GM21723 (cell line): ENCODE data around the gene CCL7.

Source experiments
- ATAC-seq: cut with Tn5 transposase; IDR thresholded peaks from one replicate; pipeline ENCODE4 v1.9.1; 2021; ENCODE audit warnings: mild to moderate bottlenecking, moderate library complexity; ENCODE audit not compliant: unreplicated experiment

CCL7 gene

DNA sequence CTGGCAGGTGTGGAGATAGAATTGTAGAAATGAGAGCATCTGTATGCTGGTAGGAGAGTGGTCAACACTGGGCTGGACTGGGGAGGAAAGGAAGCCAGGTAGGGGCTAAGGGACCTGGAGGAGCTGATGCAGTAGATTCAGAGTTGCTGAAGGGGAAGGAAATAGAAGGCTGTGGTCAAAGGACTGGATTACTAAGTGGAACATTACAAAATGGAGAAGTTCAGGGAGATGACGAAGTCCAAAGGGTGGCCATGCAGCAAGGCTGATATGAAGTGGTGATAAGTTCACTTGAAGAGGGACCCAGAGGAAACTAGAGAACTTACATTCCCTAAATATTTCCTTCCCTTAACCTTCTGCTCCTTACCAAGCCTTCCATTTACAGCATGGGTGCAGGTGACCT lies 23.6 kb upstream of the CCL7 start:
- no peak for ATAC-seq

GRCh38 chr17:34246881-34247280 lies 23.1 kb upstream of the CCL7 start:
- ATAC-seq = no peak

- ATAC-seq = no peak
These were observed 21.5 kb upstream of the CCL7 start for GRCh38 chr17:34248511-34249024.

DNA sequence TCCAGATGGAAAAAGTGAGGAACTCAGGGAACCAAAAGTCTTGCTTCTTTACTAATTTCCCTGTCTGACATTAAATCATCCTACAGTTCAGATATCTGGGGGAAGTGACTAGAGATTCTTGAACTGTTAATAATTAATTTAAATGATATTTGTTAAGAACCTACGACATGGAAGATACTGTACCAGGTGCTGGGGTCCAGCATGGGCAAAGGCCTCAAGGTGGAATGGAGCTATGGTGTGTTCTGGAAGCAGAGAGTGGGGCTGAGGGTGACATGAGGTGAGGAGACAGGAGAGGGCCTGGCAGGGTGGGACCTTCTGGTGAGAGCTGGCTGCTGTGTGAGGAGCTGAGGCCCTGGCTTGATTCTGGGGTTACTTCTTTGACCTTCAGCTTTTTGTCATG lies 21.0 kb upstream of the CCL7 start:
- no peak for ATAC-seq

DNA sequence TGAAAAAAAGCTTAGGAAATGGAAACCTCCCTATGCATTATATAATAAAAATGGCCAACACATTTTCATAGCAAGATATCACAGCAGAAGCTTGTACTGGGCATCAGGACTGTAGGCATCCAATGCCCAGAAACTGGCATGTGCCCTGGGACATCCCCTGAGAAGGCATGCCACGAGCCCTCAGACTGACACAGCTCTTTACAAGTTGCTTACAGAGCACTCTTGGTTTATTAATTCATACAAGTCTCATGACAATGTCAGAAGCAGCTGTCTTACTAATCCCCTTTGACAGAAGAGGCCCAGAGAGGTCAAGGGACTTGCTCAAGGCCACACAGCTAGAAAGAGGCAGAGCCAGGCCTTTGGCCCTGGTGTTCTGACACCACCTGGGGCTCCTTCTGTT lies 20.5 kb upstream of the CCL7 start:
- ATAC-seq = no peak

- ATAC-seq = no peak
These were observed 18.8 kb upstream of the CCL7 start for GRCh38 chr17:34251186-34251585.

DNA sequence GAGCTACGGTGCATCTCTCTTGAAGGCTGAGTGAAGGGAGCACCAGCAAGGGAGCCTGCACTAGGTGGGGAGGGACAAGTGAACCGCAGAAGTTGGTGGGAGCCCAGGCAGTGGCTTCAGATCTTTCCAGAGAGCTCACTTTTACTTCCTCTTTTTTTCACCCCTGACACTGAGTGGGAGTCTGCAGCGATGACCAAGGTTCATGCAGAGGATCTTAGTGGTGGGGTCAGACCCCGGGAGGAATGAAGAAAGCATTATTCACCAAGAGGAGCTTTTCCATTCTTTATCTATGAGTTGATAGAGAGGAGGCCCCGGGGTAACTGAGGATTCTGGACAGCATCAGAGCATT lies 18.0 kb upstream of the CCL7 start:
- no peak for ATAC-seq

GRCh38 chr17:34252444-34253138 lies 17.4 kb upstream of the CCL7 start:
- ATAC-seq = no peak

DNA sequence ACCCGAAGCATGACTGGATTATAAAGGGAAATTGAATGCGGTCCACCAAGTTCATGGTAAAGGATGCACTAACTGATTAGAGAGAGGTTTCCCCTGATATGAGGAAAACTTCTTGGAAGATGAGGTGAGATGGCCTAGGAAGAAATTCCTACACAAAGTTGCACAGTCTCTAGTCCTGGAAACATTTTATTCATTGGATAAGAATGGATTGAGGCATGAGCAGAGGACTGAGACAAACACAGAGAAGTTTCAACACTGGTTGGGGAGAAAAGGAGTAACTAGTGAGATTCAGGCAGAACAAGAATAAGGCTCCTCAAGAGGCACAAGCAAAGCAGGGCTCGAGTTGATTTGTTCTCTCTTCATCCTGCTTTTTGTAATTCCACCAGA lies 16.9 kb upstream of the CCL7 start:
- ATAC-seq = no peak

DNA sequence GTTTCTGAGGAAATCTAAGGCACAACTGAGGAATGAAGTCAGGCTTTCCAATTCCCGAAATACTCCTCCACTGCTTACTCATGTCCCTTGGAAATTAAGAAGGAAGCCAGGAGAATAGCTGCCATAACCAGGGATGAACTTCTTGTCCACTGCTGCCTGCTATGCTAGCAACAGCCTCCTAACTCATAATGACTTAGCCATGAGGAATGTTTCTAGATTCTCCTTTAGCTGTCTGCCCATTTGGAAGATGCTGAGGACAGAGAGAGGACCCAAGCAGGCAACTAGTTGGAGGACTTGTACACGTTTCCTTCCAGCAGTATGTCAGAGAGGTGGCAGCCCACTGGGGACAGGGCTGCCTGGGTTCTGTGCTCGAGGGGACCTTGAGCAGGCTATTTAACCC lies 15.9 kb upstream of the CCL7 start:
- no peak for ATAC-seq

GRCh38 chr17:34254651-34255380 lies 15.2 kb upstream of the CCL7 start, which contains the start of gene CCL2:
Gene CCL2 (plus strand): TSS chr17:34255285. CDS start chr17:34255350, 65 bp downstream.
- ATAC-seq = no peak

- ATAC-seq = no peak
These were observed 14.7 kb upstream of the CCL7 start for GRCh38 chr17:34255381-34255732.

GRCh38 chr17:34255841-34256240 lies 14.2 kb upstream of the CCL7 start:
- no peak for ATAC-seq

DNA sequence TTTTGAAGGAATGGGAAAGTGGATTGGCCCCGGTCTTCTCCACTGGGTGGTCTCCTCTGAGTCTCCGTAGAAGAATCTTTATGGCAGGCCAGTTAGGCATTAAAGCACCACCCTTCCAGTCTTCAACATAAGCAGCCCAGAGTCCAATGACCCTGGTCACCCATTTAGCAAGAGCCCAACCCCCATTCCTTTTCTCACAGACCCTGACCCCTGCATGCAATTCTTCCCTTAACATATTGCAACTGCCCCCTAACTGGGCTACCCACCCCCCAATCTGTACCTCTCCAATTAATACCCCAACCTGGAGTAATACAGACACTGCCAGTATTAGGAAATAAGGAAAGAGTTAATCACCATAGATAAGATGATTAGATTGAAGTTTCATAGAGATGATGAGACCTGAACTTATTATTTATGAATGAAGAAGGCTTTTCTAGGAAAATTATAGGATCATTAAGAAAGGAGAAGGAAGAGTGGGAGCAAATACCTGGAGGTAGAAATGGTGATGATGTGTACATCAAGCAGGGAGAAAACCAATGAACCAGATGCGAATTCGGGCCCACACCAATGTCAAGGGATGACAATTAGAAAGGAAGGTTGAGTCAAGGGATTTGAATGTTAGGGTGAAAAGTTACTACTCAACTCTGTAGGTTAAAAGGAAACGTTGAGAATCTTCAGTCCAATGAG lies 12.6 kb upstream of the CCL7 start:
- ATAC-seq = no peak

GRCh38 chr17:34257986-34258326 lies 12.1 kb upstream of the CCL7 start:
- no peak for ATAC-seq

GRCh38 chr17:34259146-34259545 lies 10.9 kb upstream of the CCL7 start:
- no peak for ATAC-seq

DNA sequence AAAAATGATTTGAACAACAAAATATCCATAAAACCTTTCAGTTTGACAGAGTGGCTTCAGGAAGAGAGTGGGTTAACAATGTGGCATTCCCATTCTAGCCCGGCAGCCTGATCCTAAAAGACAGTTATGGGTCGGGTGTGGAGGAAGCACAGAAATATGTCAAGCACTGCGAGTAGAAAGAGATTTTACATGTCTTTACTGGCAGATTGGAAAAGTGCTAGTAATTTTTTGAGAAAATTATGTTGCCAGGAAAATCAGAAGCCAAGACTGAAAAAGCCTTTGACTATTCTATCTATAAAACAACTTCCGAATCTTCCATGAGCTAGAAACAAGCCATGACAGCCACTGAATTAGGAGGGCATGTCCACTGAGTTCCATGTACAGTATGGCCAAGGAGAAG lies 9.2 kb upstream of the CCL7 start:
- ATAC-seq = no peak

- no peak for ATAC-seq
These were observed 8.3 kb upstream of the CCL7 start for GRCh38 chr17:34261568-34262337.

- no peak for ATAC-seq
These were observed 4.3 kb upstream of the CCL7 start for GRCh38 chr17:34265711-34266110.

- no peak for ATAC-seq
These were observed 5.9 kb downstream of the CCL7 start for GRCh38 chr17:34275881-34276280.

DNA sequence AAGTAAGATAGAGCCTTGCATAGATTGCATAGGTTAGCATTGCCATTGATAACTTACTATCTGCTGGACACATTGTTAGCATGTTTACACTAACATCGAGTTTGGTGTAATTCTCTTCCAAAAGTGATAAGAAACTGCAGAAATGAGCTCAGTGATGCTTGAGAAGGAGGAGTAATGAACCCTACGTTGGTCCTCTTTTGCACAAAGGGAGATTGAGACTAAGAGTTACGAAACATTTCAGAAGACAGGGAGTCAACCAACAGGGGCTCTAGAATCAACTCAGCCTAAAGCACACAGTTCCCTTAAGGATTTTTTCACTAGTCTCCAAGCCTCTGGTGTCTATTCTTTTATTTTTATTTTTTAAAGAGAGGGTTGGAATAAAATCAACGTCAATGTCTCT lies 6.8 kb downstream of the CCL7 start:
- ATAC-seq = no peak
